ENCODE measurements around the gene SUMO3. TPM values are rescaled to one million over a fixed set of nuclear protein-coding genes. Genes with fewer than 3 reads are reported as not detected.

Gene SUMO3
- total RNA-seq, 1 donor from 2014 or later: 66.0 TPM

DNA sequence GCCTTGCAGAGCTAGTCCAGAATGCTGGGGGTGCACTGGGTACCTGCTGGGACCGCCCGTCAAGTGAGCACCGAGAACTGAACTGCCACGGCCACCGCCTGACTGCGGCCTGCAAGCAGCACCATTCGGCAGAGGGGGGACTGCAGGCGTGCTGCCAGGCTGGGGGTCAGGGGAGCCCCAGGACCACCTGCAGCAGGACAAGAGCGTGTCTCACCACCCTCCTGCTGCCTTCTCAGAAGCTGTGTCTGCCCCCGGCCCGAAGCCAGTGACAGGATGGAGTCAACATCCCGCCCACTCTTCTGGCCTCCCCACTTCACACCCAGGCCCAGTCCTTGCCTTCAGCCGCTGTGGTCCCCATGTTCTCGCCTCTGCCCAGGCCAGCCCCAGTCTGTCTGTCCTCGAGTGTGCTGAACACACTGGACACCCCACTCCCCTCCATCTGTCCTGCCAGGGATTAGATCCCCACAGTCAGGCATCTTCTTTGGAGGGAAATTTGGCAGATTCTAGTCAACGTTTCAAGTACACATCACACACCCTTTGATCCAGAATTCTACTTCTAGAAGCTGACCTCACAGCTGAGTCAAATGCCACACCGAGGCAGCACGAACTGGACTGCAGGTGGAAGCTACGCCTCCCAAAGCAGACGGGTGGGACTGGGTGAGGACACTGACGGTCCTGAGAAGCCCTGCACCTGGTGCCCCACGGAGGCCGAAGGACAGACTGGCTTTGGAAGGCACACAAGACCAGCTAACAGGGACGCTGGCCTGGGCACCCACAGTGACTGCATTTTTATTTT is 29.6 kb upstream of the SUMO3 start:
- Mint-ChIP-seq H3K4me3 (no peak overlapping the region), H3K9me3 (no peaks in the 10 kb centered on the region), H3K27ac (no peak overlapping the region), H3K27me3 (peaks cover 10% of the 10 kb centered on the region), H3K4me1 (peaks cover 15% of the 10 kb centered on the region), H3K36me3 (ENCODE audit: low read depth) (peaks cover 38% of the 10 kb centered on the region)
- intact Hi-C loops (cut with micrococcal nuclease): no loop called here
- DNase-seq: peak; percentile 13
- POLR2A ChIA-PET: no interaction called here
- TF ChIP-seq, protein P1, sequence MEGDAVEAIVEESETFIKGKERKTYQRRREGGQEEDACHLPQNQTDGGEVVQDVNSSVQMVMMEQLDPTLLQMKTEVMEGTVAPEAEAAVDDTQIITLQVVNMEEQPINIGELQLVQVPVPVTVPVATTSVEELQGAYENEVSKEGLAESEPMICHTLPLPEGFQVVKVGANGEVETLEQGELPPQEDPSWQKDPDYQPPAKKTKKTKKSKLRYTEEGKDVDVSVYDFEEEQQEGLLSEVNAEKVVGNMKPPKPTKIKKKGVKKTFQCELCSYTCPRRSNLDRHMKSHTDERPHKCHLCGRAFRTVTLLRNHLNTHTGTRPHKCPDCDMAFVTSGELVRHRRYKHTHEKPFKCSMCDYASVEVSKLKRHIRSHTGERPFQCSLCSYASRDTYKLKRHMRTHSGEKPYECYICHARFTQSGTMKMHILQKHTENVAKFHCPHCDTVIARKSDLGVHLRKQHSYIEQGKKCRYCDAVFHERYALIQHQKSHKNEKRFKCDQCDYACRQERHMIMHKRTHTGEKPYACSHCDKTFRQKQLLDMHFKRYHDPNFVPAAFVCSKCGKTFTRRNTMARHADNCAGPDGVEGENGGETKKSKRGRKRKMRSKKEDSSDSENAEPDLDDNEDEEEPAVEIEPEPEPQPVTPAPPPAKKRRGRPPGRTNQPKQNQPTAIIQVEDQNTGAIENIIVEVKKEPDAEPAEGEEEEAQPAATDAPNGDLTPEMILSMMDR (IDR thresholded peaks at IDR 0.05): no peak
- no peak for ATAC-seq (ENCODE audit: low read depth)
- CTCF ChIA-PET: no interaction called here

- H3K36me3 Mint-ChIP-seq (ENCODE audit: low read depth): peaks cover 30% of the 10 kb centered on the region
- intact Hi-C loops (cut with micrococcal nuclease): loop anchor here (1.0 kb wide), 3 partner anchors 19 to 86 kb away; partner anchors contain the start of gene UBE2G2
- DNase-seq (peak; percentile 31), ATAC-seq (ENCODE audit: low read depth) (peak; percentile 70)
- peaks cover 15% of the 10 kb centered on the region for H3K4me1 Mint-ChIP-seq
- peak overlapping the region; percentile 52 for H3K4me3 Mint-ChIP-seq
- CTCF ChIA-PET: interaction anchor here (0.9 kb wide), 1 partner anchor 85 kb away, joined by 3 read pairs; no protein-coding TSS in a partner anchor
- POLR2A ChIA-PET: no interaction called here
- H3K27me3 Mint-ChIP-seq: peaks cover 16% of the 10 kb centered on the region
- H3K27ac Mint-ChIP-seq: no peak overlapping the region
- H3K9me3 Mint-ChIP-seq: no peaks in the 10 kb centered on the region
- TF ChIP-seq, protein P1 (IDR thresholded peaks at IDR 0.05): no peak
These were observed 28.8 kb upstream of the SUMO3 start for GRCh38 chr21:44846485-44847260.

DNA sequence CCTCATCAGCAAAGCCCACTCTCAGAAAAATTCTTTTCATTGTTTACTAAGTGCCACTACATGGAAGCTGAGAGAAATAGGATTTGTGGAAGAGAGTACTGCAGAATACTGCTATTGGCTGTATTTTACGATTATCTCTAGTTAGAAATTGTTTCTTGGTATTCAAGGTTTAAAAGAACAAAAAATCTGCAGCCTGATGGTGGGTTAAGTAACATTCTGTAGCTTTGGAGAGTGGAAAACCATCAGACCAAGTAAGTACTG is 28.3 kb upstream of the SUMO3 start:
- no peak for DNase-seq
- ChIA-PET POLR2A (interaction anchor here (0.5 kb wide), 1 partner anchor 95 kb away, joined by 5 read pairs; no protein-coding TSS in a partner anchor), CTCF (interaction anchor here (0.9 kb wide), 1 partner anchor 86 kb away, joined by 3 read pairs; no protein-coding TSS in a partner anchor)
- Mint-ChIP-seq H3K4me3 (peak overlapping the region; percentile 52), H3K9me3 (no peaks in the 10 kb centered on the region), H3K4me1 (peaks cover 15% of the 10 kb centered on the region), H3K27ac (no peak overlapping the region), H3K27me3 (peaks cover 21% of the 10 kb centered on the region), H3K36me3 (ENCODE audit: low read depth) (peaks cover 24% of the 10 kb centered on the region)
- no peak for ATAC-seq (ENCODE audit: low read depth)
- TF ChIP-seq, protein P1 (IDR thresholded peaks at IDR 0.05): no peak
- intact Hi-C loops (cut with micrococcal nuclease): loop anchor here (1.0 kb wide), 3 partner anchors 19 to 86 kb away; partner anchors contain the start of gene UBE2G2

- DNase-seq (peak; percentile 26), ATAC-seq (ENCODE audit: low read depth) (peak; percentile 67)
- TF ChIP-seq, protein P1 (IDR thresholded peaks at IDR 0.05): no peak
- Mint-ChIP-seq H3K27ac (no peak overlapping the region), H3K4me3 (peak overlapping the region; percentile 52), H3K9me3 (no peaks in the 10 kb centered on the region), H3K36me3 (ENCODE audit: low read depth) (peaks cover 19% of the 10 kb centered on the region), H3K4me1 (peaks cover 15% of the 10 kb centered on the region), H3K27me3 (peaks cover 24% of the 10 kb centered on the region)
- ChIA-PET CTCF (interaction anchor here (0.9 kb wide), 1 partner anchor 86 kb away, joined by 3 read pairs; no protein-coding TSS in a partner anchor), POLR2A (interaction anchor here (0.5 kb wide), 1 partner anchor 95 kb away, joined by 5 read pairs; no protein-coding TSS in a partner anchor)
- intact Hi-C loops (cut with micrococcal nuclease): loop anchor here (1.0 kb wide), 3 partner anchors 20 to 87 kb away; partner anchors contain the start of gene UBE2G2
These were observed 27.8 kb upstream of the SUMO3 start for GRCh38 chr21:44845418-44846223.

All from activated B cell treated with CpG ODN at 0.5 μM for 24 hours (primary cell).